WTC11 (cell line): ENCODE results near the gene THOP1. TPM values are rescaled to one million over a fixed set of nuclear protein-coding genes. Genes with fewer than 3 reads are reported as not detected.

Source experiments
- ATAC-seq: fragments of 200-7000 bp; cut with Tn5 transposase; 2 replicates; pipeline ENCODE4 v1.10.0; 2021; ENCODE audit warnings: mild to moderate bottlenecking, moderate library complexity
- CTCF ChIA-PET: fragments of 300-600 bp; sonication (Branson Sonifier 250); formaldehyde crosslinking; loops from one replicate; lab custom pipeline; 2021; ENCODE audit warnings: antibody characterized with exemption; lab: Charles Lee
- POLR2A ChIA-PET: fragments of 350-600 bp; sonication (Branson Sonifier 250); formaldehyde crosslinking; loops from one replicate; lab custom pipeline; 2021; ENCODE audit warnings: antibody characterized with exemption; lab: Charles Lee
- DNase-seq: peaks from one replicate; pipeline ENCODE4 v3.0.0; 2021; ENCODE audit warnings: low spot score
- H3K27ac Mint-ChIP-seq: 2 replicates; pipeline ENCODE4 v1.8.0; 2021; ENCODE audit warnings: mixed read lengths
- H3K27me3 Mint-ChIP-seq: 2 replicates; pipeline ENCODE4 v1.8.0; 2021; ENCODE audit warnings: low read depth, mild to moderate bottlenecking, moderate library complexity, mixed read lengths
- H3K36me3 Mint-ChIP-seq: 2 replicates; pipeline ENCODE4 v1.8.0; 2021; ENCODE audit warnings: mixed read lengths
- H3K4me1 Mint-ChIP-seq: 2 replicates; pipeline ENCODE4 v1.8.0; 2022; ENCODE audit warnings: mixed read lengths
- H3K4me3 Mint-ChIP-seq: 2 replicates; pipeline ENCODE4 v1.8.0; 2021; ENCODE audit warnings: mild to moderate bottlenecking, moderate library complexity, mixed read lengths
- H3K9me3 Mint-ChIP-seq: 2 replicates; pipeline ENCODE4 v1.8.0; 2021; ENCODE audit warnings: mixed read lengths
- ATF1 ChIP-seq: sonication (generic); formaldehyde crosslinking; IDR thresholded peaks from 2 replicates; pipeline ENCODE4 v1.8.1; 2023; ENCODE audit warnings: mild to moderate bottlenecking, moderate library complexity, missing genetic modification reagents
- E2F1 ChIP-seq: sonication (generic); formaldehyde crosslinking; IDR thresholded peaks from 2 replicates; pipeline ENCODE4 v1.8.0; 2022; ENCODE audit warnings: mild to moderate bottlenecking, missing genetic modification reagents
- ESRRA ChIP-seq: sonication (generic); formaldehyde crosslinking; IDR thresholded peaks from 2 replicates; pipeline ENCODE4 v1.8.1; 2022; ENCODE audit warnings: mild to moderate bottlenecking, missing genetic modification reagents, borderline replicate concordance
- IRF1 ChIP-seq: sonication (generic); formaldehyde crosslinking; IDR thresholded peaks from 2 replicates; pipeline ENCODE4 v1.8.0; 2023; ENCODE audit warnings: missing genetic modification reagents
- JUN ChIP-seq: sonication (generic); formaldehyde crosslinking; IDR thresholded peaks from 2 replicates; pipeline ENCODE4 v1.8.0; 2023; ENCODE audit warnings: mild to moderate bottlenecking, missing genetic modification reagents
- KAT7 ChIP-seq: sonication (generic); formaldehyde crosslinking; IDR thresholded peaks from 2 replicates; pipeline ENCODE4 v1.8.1; 2023; ENCODE audit warnings: missing genetic modification reagents, mild to moderate bottlenecking, borderline replicate concordance
- PRRX2 ChIP-seq: fragments of 250-450 bp; sonication (Bioruptor Pico); IDR thresholded peaks from 2 replicates; pipeline ENCODE4 v1.8.0; 2021; ENCODE audit warnings: mild to moderate bottlenecking
- RORB ChIP-seq: fragments of 250-450 bp; sonication (Bioruptor Pico); IDR thresholded peaks from 2 replicates; pipeline ENCODE4 v1.9.0; 2021; ENCODE audit warnings: mild to moderate bottlenecking
- SMAD3 ChIP-seq: sonication (generic); formaldehyde crosslinking; IDR thresholded peaks from 2 replicates; pipeline ENCODE4 v1.8.0; 2022; ENCODE audit warnings: missing genetic modification reagents, mild to moderate bottlenecking, borderline replicate concordance
- SMAD4 ChIP-seq: sonication (generic); formaldehyde crosslinking; IDR thresholded peaks from 2 replicates; pipeline ENCODE4 v1.8.0; 2022; ENCODE audit warnings: mild to moderate bottlenecking, missing genetic modification reagents
- SP1 ChIP-seq: sonication (generic); formaldehyde crosslinking; conservative IDR thresholded peaks from 2 replicates; pipeline ENCODE4 v1.8.1; 2022; ENCODE audit warnings: missing genetic modification reagents
- TP53 ChIP-seq: sonication (generic); formaldehyde crosslinking; IDR thresholded peaks from 2 replicates; pipeline ENCODE4 v1.8.1; 2023; ENCODE audit warnings: mild to moderate bottlenecking, missing genetic modification reagents
- ZNF671 ChIP-seq: fragments of 250-450 bp; sonication (Bioruptor Pico); IDR thresholded peaks from 2 replicates; pipeline ENCODE4 v1.8.0; 2021; ENCODE audit warnings: mild to moderate bottlenecking
- total RNA-seq: library from RNA; stranded (reverse); gene quantifications from 3 replicates; pipeline ENCODE4 v1.2.3, GENCODE V29; 2021
- TF ChIP-seq, protein P1 (sequence below): fragments of 200-600 bp; IDR thresholded peaks from 2 replicates; pipeline ENCODE4 v1.8.0; 2022; ENCODE audit warnings: antibody characterized with exemption
- TF ChIP-seq, protein P2 (sequence below): sonication (generic); formaldehyde crosslinking; IDR thresholded peaks from 2 replicates; pipeline ENCODE4 v1.8.1; 2023; ENCODE audit warnings: mild to moderate bottlenecking, missing genetic modification reagents, borderline replicate concordance
- TF ChIP-seq, protein P3 (sequence below): sonication (generic); formaldehyde crosslinking; IDR thresholded peaks from 2 replicates; pipeline ENCODE4 v1.8.1; 2022; ENCODE audit warnings: missing genetic modification reagents, borderline replicate concordance
- TF ChIP-seq, protein P4 (sequence below): fragments of 250-450 bp; sonication (Bioruptor Pico); IDR thresholded peaks from 2 replicates; pipeline ENCODE4 v1.9.0; 2021; ENCODE audit warnings: moderate library complexity, mild to moderate bottlenecking, inconsistent platforms, borderline replicate concordance
- TF ChIP-seq, protein P5 (sequence below): sonication (generic); formaldehyde crosslinking; IDR thresholded peaks from 2 replicates; pipeline ENCODE4 v1.8.1; 2022; ENCODE audit warnings: low read depth, mild to moderate bottlenecking, moderate library complexity, missing genetic modification reagents, borderline replicate concordance

Gene THOP1
- total RNA-seq, 1 experiment from 2014 or later, result 181 TPM

DNA sequence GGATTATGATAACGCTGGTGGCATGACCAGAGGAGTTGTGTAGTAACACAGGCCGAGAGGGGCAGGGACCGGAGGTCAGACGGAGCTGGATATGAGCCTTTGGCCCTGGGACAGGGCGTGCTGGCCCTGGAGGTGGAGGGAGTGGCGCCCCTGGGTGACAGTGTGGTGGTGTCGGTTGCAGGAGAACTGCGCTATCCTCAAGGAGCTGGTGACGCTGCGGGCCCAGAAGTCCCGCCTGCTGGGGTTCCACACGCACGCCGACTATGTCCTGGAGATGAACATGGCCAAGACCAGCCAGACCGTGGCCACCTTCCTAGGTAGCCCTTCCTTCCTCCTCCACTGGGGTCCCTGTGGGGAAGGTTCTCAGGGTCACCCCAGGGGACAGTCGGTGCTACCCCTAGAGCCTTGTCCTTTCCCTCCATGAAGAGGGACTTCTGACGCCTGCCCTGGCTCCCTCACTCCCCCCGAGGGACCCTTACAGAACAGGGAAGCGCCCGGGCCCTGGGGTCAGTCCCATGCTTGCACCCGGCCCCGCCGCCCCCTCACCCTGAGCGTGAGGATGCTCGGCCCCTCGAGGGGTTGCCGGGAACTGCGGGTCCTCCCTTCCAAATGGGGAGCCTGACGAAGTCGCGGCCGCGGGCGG lies 21.6 kb downstream of the THOP1 start (continued):
- TF ChIP-seq, protein P1, sequence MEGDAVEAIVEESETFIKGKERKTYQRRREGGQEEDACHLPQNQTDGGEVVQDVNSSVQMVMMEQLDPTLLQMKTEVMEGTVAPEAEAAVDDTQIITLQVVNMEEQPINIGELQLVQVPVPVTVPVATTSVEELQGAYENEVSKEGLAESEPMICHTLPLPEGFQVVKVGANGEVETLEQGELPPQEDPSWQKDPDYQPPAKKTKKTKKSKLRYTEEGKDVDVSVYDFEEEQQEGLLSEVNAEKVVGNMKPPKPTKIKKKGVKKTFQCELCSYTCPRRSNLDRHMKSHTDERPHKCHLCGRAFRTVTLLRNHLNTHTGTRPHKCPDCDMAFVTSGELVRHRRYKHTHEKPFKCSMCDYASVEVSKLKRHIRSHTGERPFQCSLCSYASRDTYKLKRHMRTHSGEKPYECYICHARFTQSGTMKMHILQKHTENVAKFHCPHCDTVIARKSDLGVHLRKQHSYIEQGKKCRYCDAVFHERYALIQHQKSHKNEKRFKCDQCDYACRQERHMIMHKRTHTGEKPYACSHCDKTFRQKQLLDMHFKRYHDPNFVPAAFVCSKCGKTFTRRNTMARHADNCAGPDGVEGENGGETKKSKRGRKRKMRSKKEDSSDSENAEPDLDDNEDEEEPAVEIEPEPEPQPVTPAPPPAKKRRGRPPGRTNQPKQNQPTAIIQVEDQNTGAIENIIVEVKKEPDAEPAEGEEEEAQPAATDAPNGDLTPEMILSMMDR, result no peak
- TF ChIP-seq, protein P2, sequence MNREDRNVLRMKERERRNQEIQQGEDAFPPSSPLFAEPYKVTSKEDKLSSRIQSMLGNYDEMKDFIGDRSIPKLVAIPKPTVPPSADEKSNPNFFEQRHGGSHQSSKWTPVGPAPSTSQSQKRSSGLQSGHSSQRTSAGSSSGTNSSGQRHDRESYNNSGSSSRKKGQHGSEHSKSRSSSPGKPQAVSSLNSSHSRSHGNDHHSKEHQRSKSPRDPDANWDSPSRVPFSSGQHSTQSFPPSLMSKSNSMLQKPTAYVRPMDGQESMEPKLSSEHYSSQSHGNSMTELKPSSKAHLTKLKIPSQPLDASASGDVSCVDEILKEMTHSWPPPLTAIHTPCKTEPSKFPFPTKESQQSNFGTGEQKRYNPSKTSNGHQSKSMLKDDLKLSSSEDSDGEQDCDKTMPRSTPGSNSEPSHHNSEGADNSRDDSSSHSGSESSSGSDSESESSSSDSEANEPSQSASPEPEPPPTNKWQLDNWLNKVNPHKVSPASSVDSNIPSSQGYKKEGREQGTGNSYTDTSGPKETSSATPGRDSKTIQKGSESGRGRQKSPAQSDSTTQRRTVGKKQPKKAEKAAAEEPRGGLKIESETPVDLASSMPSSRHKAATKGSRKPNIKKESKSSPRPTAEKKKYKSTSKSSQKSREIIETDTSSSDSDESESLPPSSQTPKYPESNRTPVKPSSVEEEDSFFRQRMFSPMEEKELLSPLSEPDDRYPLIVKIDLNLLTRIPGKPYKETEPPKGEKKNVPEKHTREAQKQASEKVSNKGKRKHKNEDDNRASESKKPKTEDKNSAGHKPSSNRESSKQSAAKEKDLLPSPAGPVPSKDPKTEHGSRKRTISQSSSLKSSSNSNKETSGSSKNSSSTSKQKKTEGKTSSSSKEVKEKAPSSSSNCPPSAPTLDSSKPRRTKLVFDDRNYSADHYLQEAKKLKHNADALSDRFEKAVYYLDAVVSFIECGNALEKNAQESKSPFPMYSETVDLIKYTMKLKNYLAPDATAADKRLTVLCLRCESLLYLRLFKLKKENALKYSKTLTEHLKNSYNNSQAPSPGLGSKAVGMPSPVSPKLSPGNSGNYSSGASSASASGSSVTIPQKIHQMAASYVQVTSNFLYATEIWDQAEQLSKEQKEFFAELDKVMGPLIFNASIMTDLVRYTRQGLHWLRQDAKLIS (CRISPR knock-in tag), result no peak
- TF ChIP-seq ATF1 (no peak), SMAD3 (CRISPR knock-in tag) (no peak), PRRX2 (CRISPR knock-in tag) (no peak), SMAD4 (CRISPR knock-in tag) (no peak), E2F1 (CRISPR knock-in tag) (no peak), JUN (no peak), TP53 (CRISPR knock-in tag) (no peak), IRF1 (no peak), RORB (CRISPR knock-in tag) (no peak)
- TF ChIP-seq, protein P3, sequence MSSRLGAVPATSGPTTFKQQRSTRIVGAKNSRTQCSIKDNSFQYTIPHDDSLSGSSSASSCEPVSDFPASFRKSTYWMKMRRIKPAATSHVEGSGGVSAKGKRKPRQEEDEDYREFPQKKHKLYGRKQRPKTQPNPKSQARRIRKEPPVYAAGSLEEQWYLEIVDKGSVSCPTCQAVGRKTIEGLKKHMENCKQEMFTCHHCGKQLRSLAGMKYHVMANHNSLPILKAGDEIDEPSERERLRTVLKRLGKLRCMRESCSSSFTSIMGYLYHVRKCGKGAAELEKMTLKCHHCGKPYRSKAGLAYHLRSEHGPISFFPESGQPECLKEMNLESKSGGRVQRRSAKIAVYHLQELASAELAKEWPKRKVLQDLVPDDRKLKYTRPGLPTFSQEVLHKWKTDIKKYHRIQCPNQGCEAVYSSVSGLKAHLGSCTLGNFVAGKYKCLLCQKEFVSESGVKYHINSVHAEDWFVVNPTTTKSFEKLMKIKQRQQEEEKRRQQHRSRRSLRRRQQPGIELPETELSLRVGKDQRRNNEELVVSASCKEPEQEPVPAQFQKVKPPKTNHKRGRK (CRISPR knock-in tag), result no peak

DNA sequence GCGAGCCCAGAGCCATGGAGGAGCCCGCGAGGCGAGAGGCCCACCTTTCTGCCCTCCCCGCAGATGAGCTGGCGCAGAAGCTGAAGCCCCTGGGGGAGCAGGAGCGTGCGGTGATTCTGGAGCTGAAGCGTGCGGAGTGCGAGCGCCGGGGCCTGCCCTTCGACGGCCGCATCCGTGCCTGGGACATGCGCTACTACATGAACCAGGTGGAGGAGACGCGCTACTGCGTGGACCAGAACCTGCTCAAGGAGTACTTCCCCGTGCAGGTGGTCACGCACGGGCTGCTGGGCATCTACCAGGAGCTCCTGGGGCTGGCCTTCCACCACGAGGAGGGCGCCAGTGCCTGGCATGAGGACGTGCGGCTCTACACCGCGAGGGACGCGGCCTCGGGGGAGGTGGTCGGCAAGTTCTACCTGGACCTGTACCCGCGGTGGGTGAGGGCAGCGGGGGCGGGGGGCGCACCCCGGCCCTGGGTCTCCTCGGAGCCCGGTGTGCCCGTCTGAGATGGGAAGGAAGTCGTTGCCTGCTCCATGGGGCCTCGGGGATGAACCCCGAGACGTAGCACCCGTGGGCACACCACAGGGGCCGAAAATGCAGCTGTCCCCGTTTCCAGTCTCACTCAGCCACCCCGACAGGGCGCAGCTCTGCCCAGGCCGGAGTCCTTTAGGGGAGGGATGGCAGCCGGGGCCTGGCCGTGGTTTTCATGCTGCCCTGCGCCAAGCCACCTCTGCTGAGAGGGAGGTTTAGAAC lies 22.3 kb downstream of the THOP1 start:
- H3K27ac Mint-ChIP-seq, result no peak overlapping the region
- no peak overlapping the region for H3K4me3 Mint-ChIP-seq
- no peaks in the 10 kb centered on the region for H3K4me1 Mint-ChIP-seq
- POLR2A ChIA-PET, result no interaction called here
- peaks cover 29% of the 10 kb centered on the region for H3K36me3 Mint-ChIP-seq
- no peaks in the 10 kb centered on the region for H3K27me3 Mint-ChIP-seq
- ATAC-seq (no peak), DNase-seq (no peak)
- CTCF ChIA-PET, result no interaction called here
- H3K9me3 Mint-ChIP-seq, result no peaks in the 10 kb centered on the region
- TF ChIP-seq, protein P4, sequence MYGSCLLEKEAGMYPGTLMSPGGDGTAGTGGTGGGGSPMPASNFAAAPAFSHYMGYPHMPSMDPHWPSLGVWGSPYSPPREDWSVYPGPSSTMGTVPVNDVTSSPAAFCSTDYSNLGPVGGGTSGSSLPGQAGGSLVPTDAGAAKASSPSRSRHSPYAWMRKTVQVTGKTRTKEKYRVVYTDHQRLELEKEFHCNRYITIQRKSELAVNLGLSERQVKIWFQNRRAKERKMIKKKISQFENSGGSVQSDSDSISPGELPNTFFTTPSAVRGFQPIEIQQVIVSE (CRISPR knock-in tag), result no peak
- TF ChIP-seq, protein P2 (CRISPR knock-in tag), result no peak
- TF ChIP-seq ESRRA (CRISPR knock-in tag) (no peak), KAT7 (CRISPR knock-in tag) (no peak), RORB (CRISPR knock-in tag) (no peak), SP1 (CRISPR knock-in tag) (no peak), ZNF671 (CRISPR knock-in tag) (no peak)
- TF ChIP-seq, protein P5, sequence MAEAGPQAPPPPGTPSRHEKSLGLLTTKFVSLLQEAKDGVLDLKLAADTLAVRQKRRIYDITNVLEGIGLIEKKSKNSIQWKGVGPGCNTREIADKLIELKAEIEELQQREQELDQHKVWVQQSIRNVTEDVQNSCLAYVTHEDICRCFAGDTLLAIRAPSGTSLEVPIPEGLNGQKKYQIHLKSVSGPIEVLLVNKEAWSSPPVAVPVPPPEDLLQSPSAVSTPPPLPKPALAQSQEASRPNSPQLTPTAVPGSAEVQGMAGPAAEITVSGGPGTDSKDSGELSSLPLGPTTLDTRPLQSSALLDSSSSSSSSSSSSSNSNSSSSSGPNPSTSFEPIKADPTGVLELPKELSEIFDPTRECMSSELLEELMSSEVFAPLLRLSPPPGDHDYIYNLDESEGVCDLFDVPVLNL, result no peak
